Measurements from ENCODE around the gene MAN2B2.

DNA sequence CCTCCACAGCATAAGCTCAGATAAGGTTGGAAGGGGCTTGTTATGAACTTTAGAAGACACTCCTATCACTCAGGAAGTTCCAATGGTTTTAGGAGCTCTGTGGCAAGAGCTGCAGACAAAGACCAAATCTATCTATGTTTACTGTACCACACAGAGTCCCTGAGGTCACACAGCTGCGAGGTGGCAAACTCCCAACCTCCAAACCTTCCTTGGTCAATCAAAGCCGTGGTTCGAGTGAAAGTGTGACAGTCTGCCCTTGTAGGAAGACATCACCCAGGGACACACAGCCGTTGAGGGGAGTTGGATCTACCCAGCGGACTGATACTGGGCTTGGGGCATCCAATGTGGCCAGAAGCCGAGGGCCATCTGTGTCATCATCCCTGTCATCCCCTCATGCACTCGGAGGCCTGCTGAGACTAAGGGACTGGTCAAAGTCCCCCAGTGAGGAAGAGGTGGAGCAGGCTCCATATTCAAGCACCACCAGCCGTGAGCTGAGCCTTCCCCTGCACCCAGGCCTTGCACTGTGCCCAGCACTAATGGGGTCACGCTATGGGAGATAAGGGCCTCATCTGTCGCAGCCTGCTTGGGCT is 26.8 kb downstream of the MAN2B2 start:
- TF ChIP-seq EP300 (IDR thresholded peaks at IDR 0.05) (no peak), POLR2A (IDR thresholded peaks at IDR 0.05) (no peak)
- TF ChIP-seq, protein P1, sequence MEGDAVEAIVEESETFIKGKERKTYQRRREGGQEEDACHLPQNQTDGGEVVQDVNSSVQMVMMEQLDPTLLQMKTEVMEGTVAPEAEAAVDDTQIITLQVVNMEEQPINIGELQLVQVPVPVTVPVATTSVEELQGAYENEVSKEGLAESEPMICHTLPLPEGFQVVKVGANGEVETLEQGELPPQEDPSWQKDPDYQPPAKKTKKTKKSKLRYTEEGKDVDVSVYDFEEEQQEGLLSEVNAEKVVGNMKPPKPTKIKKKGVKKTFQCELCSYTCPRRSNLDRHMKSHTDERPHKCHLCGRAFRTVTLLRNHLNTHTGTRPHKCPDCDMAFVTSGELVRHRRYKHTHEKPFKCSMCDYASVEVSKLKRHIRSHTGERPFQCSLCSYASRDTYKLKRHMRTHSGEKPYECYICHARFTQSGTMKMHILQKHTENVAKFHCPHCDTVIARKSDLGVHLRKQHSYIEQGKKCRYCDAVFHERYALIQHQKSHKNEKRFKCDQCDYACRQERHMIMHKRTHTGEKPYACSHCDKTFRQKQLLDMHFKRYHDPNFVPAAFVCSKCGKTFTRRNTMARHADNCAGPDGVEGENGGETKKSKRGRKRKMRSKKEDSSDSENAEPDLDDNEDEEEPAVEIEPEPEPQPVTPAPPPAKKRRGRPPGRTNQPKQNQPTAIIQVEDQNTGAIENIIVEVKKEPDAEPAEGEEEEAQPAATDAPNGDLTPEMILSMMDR (IDR thresholded peaks at IDR 0.05), result no peak

All from sigmoid colon (tissue), 4 donors.